ENCODE results near the gene ARFGAP3. TPM values are rescaled to one million over a fixed set of nuclear protein-coding genes. Genes with fewer than 3 reads are reported as not detected.

Gene ARFGAP3
- total RNA-seq, 1 experiment from 2014 or later = 30.0 TPM

DNA sequence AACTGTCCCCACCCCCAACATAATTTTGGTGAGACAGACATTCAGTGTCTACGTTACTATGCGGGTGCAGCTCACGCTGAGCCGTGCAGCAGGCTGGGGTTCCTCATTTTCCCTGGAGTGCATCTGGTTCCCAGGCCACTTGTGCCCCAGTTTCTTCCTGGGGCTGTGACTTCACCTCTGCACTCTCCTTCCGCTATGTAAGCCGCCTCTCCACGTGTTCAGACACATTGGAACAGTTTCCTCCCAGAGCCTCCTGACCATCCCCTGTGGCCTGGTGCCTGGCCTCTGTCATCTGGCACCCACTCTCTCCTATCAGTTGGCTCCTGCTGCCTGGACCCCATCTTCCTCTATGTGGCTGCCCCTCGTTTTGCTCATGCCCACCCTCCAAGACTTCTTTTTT, 90.2 kb downstream of the ARFGAP3 start:
- H3K27me3 ChIP-seq (replicated peaks; ENCODE audit: insufficient read depth, low read depth, low read length, poor library complexity) = no peaks in the 10 kb centered on the region
- CTCF ChIA-PET = interaction anchor here (0.6 kb wide), 1 partner anchor 324 kb away, joined by 8 read pairs; no protein-coding TSS in a partner anchor
- H3K27ac ChIP-seq (ENCODE audit: low read depth, low read length, poor library complexity, severe bottlenecking) = no peak overlapping the region
- H3K4me1 ChIP-seq (ENCODE audit: insufficient read depth, low read length, poor library complexity, severe bottlenecking) = no peaks in the 10 kb centered on the region
- POLR2A ChIA-PET (ENCODE audit: low non-redundant PET) = no interaction called here
- no peaks in the 10 kb centered on the region for H3K36me3 ChIP-seq (ENCODE audit: insufficient read depth, low read length, poor library complexity, severe bottlenecking)
- H3K9me3 ChIP-seq (ENCODE audit: low read depth, low read length, poor library complexity, severe bottlenecking) = no peaks in the 10 kb centered on the region
- DNase-seq (ENCODE audit: low spot score) = no peak
- intact Hi-C loops (cut with micrococcal nuclease; ENCODE audit: unreplicated experiment) = no loop called here
- BruUV-seq (replicated peaks) = no TSS peak
- no peak for TF ChIP-seq EZH2 (IDR thresholded peaks at IDR 0.05; ENCODE audit: borderline replicate concordance, low read depth, low read length, poor library complexity, severe bottlenecking)
- TF ChIP-seq, protein P1, sequence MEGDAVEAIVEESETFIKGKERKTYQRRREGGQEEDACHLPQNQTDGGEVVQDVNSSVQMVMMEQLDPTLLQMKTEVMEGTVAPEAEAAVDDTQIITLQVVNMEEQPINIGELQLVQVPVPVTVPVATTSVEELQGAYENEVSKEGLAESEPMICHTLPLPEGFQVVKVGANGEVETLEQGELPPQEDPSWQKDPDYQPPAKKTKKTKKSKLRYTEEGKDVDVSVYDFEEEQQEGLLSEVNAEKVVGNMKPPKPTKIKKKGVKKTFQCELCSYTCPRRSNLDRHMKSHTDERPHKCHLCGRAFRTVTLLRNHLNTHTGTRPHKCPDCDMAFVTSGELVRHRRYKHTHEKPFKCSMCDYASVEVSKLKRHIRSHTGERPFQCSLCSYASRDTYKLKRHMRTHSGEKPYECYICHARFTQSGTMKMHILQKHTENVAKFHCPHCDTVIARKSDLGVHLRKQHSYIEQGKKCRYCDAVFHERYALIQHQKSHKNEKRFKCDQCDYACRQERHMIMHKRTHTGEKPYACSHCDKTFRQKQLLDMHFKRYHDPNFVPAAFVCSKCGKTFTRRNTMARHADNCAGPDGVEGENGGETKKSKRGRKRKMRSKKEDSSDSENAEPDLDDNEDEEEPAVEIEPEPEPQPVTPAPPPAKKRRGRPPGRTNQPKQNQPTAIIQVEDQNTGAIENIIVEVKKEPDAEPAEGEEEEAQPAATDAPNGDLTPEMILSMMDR (conservative IDR thresholded peaks at IDR 0.05; ENCODE audit: low read depth, low read length) = no peak
- H3K4me3 ChIP-seq (ENCODE audit: low read depth, low read length, poor library complexity, severe bottlenecking) = no peak overlapping the region

DNA sequence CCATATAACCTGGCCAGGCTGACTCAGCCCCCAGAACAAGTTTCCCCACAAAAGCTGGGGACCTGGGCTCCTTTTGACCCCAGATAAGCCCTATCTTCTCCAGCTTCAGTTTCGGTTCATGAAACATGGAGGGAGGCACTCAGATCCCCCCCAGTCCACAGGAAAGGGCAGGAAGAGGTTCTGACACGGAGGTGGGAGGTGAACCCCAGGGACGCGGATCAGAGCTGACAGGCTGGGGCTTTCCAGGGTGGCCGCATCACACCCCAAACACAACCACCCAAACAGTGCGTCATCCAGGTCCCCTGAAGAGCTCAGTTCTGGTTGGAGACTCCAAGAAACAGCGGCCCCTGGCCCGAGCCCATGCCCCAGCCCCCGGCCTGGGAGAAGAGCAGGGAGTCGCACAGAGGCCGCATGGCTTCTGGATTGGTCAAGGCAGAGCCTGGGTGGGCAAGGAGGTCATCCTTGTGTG, 92.1 kb downstream of the ARFGAP3 start:
- no peak overlapping the region for H3K4me3 ChIP-seq (ENCODE audit: low read depth, low read length, poor library complexity, severe bottlenecking)

DNA sequence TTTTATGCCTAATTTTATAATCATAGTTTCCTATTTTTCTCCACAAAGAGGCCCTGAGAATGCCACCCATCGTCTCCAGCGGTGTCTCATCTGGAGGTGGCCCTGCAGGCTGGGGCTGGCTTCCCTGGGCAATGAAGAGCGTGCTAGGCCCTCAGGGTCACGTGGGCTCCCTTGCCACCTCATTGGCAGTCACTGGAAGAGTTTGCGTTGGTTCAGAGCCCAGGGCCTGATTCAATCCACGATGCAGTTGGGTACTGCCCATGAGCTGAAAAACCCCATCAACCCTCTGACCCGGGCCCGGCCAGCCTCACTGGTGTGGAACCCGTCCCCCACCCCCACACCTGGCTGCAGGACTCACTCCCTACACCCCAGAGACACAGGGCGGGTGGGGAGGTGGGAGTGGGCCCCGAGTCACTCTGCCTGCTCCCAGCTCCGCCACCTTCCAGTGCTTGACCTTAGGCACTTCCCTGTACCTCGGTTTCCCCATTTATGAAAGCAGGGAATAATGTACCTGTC, 93.0 kb downstream of the ARFGAP3 start:
- Histone ChIP-seq H3K4me1 (ENCODE audit: insufficient read depth, low read length, poor library complexity, severe bottlenecking) (no peaks in the 10 kb centered on the region), H3K36me3 (ENCODE audit: insufficient read depth, low read length, poor library complexity, severe bottlenecking) (no peaks in the 10 kb centered on the region), H3K27ac (ENCODE audit: low read depth, low read length, poor library complexity, severe bottlenecking) (no peak overlapping the region), H3K4me3 (ENCODE audit: low read depth, low read length, poor library complexity, severe bottlenecking) (no peak overlapping the region), H3K9me3 (ENCODE audit: low read depth, low read length, poor library complexity, severe bottlenecking) (no peaks in the 10 kb centered on the region), H3K27me3 (replicated peaks; ENCODE audit: insufficient read depth, low read depth, low read length, poor library complexity) (no peaks in the 10 kb centered on the region)
- CTCF ChIA-PET = no interaction called here
- no TSS peak for BruUV-seq (replicated peaks)
- TF ChIP-seq, protein P1 (conservative IDR thresholded peaks at IDR 0.05; ENCODE audit: low read depth, low read length) = no peak
- TF ChIP-seq EZH2 (IDR thresholded peaks at IDR 0.05; ENCODE audit: borderline replicate concordance, low read depth, low read length, poor library complexity, severe bottlenecking) = no peak
- POLR2A ChIA-PET (ENCODE audit: low non-redundant PET) = no interaction called here
- intact Hi-C loops (cut with micrococcal nuclease; ENCODE audit: unreplicated experiment) = no loop called here
- DNase-seq (ENCODE audit: low spot score) = no peak

More for the DNA sequence above, 92.1 kb downstream of the ARFGAP3 start:
- no peak for DNase-seq (ENCODE audit: low spot score)
- POLR2A ChIA-PET (ENCODE audit: low non-redundant PET) = no interaction called here
- BruUV-seq (replicated peaks) = no TSS peak
- TF ChIP-seq, protein P1 (conservative IDR thresholded peaks at IDR 0.05; ENCODE audit: low read depth, low read length) = no peak
- no peak for TF ChIP-seq EZH2 (IDR thresholded peaks at IDR 0.05; ENCODE audit: borderline replicate concordance, low read depth, low read length, poor library complexity, severe bottlenecking)
- CTCF ChIA-PET = no interaction called here
- Histone ChIP-seq H3K27ac (ENCODE audit: low read depth, low read length, poor library complexity, severe bottlenecking) (no peak overlapping the region), H3K36me3 (ENCODE audit: insufficient read depth, low read length, poor library complexity, severe bottlenecking) (no peaks in the 10 kb centered on the region), H3K4me1 (ENCODE audit: insufficient read depth, low read length, poor library complexity, severe bottlenecking) (no peaks in the 10 kb centered on the region), H3K9me3 (ENCODE audit: low read depth, low read length, poor library complexity, severe bottlenecking) (no peaks in the 10 kb centered on the region), H3K27me3 (replicated peaks; ENCODE audit: insufficient read depth, low read depth, low read length, poor library complexity) (no peaks in the 10 kb centered on the region)
- intact Hi-C loops (cut with micrococcal nuclease; ENCODE audit: unreplicated experiment) = no loop called here
